Measurements from ENCODE around the gene CYYR1. TPM values are rescaled to one million over a fixed set of nuclear protein-coding genes. Genes with fewer than 3 reads are reported as not detected.
"Not testable (repeated sequence)": the region's sequence is repeated elsewhere in the genome, so short reads cannot be mapped to it uniquely, and the experiment has no call there.

The CYYR1 gene
- total RNA-seq, 3 donors from 2014 or later, result 0.08 to 0.18 TPM; not detected in 1

- ATAC-seq (no peak), DNase-seq (no peak)
- no peak overlapping the region for H3K4me3 Mint-ChIP-seq
- H3K36me3 Mint-ChIP-seq (ENCODE audit: insufficient read depth), result no peaks in the 10 kb centered on the region
- no peaks in the 10 kb centered on the region for H3K4me1 Mint-ChIP-seq (ENCODE audit: low read depth)
- H3K9me3 Mint-ChIP-seq, result no peaks in the 10 kb centered on the region
- no peaks in the 10 kb centered on the region for H3K27me3 Mint-ChIP-seq (ENCODE audit: low read depth)
Observed at GRCh38 chr21:26490771-26491170, 82.3 kb downstream of the CYYR1 start.

- no peak for ATAC-seq
Observed at GRCh38 chr21:26489781-26490180, 83.3 kb downstream of the CYYR1 start.

GRCh38 chr21:26487981-26488480, 85.1 kb downstream of the CYYR1 start:
- no peak for DNase-seq
- no peaks in the 10 kb centered on the region for H3K4me1 Mint-ChIP-seq (ENCODE audit: low read depth)
- no peak overlapping the region for H3K4me3 Mint-ChIP-seq
- no peaks in the 10 kb centered on the region for H3K27me3 Mint-ChIP-seq (ENCODE audit: low read depth)
- no peak for ATAC-seq
- H3K9me3 Mint-ChIP-seq, result no peaks in the 10 kb centered on the region
- no peaks in the 10 kb centered on the region for H3K36me3 Mint-ChIP-seq (ENCODE audit: insufficient read depth)

More at GRCh38 chr21:26489781-26490180, 83.3 kb downstream of the CYYR1 start:
- DNase-seq, result no peak
- no peaks in the 10 kb centered on the region for H3K36me3 Mint-ChIP-seq (ENCODE audit: insufficient read depth)
- H3K4me1 Mint-ChIP-seq (ENCODE audit: low read depth), result no peaks in the 10 kb centered on the region
- H3K27me3 Mint-ChIP-seq (ENCODE audit: low read depth), result no peaks in the 10 kb centered on the region
- H3K9me3 Mint-ChIP-seq, result no peaks in the 10 kb centered on the region
- no peak overlapping the region for H3K4me3 Mint-ChIP-seq

GRCh38 chr21:26473471-26473870, 99.6 kb downstream of the CYYR1 start:
- no peaks in the 10 kb centered on the region for H3K9me3 Mint-ChIP-seq
- ATAC-seq (peak in 1 of 2 donors; percentile 55), DNase-seq (no peak)
- no peaks in the 10 kb centered on the region for H3K27me3 Mint-ChIP-seq (ENCODE audit: low read depth)
- no peaks in the 10 kb centered on the region for H3K4me1 Mint-ChIP-seq (ENCODE audit: low read depth)
- H3K4me3 Mint-ChIP-seq, result no peak overlapping the region
- H3K36me3 Mint-ChIP-seq (ENCODE audit: insufficient read depth), result no peaks in the 10 kb centered on the region

- DNase-seq (no peak), ATAC-seq (no peak)
- no peaks in the 10 kb centered on the region for H3K4me1 Mint-ChIP-seq (ENCODE audit: low read depth)
- H3K36me3 Mint-ChIP-seq (ENCODE audit: insufficient read depth), result no peaks in the 10 kb centered on the region
- H3K9me3 Mint-ChIP-seq, result no peaks in the 10 kb centered on the region
- no peak overlapping the region for H3K4me3 Mint-ChIP-seq
- H3K27me3 Mint-ChIP-seq (ENCODE audit: low read depth), result no peaks in the 10 kb centered on the region
Observed at GRCh38 chr21:26471099-26471471, 102.0 kb downstream of the CYYR1 start.

- Mint-ChIP-seq H3K9me3 (no peaks in the 10 kb centered on the region), H3K4me3 (no peak overlapping the region), H3K36me3 (ENCODE audit: insufficient read depth) (no peaks in the 10 kb centered on the region), H3K27me3 (ENCODE audit: low read depth) (no peaks in the 10 kb centered on the region), H3K4me1 (ENCODE audit: low read depth) (no peaks in the 10 kb centered on the region)
- DNase-seq (no peak), ATAC-seq (no peak)
Observed at GRCh38 chr21:26470351-26471098, 102.6 kb downstream of the CYYR1 start.

- Mint-ChIP-seq H3K36me3 (ENCODE audit: insufficient read depth) (no peaks in the 10 kb centered on the region), H3K4me3 (no peak overlapping the region)
- no peak for ATAC-seq
Observed at GRCh38 chr21:26469789-26470188, 103.3 kb downstream of the CYYR1 start.

GRCh38 chr21:26465916-26466315, 107.2 kb downstream of the CYYR1 start:
- Mint-ChIP-seq H3K36me3 (ENCODE audit: insufficient read depth) (no peaks in the 10 kb centered on the region), H3K4me3 (no peak overlapping the region), H3K27me3 (ENCODE audit: low read depth) (no peaks in the 10 kb centered on the region), H3K4me1 (ENCODE audit: low read depth) (no peaks in the 10 kb centered on the region), H3K9me3 (no peaks in the 10 kb centered on the region)
- DNase-seq (no peak), ATAC-seq (no peak)

More at GRCh38 chr21:26469789-26470188, 103.3 kb downstream of the CYYR1 start:
- no peak for DNase-seq
- no peaks in the 10 kb centered on the region for H3K4me1 Mint-ChIP-seq (ENCODE audit: low read depth)
- H3K27me3 Mint-ChIP-seq (ENCODE audit: low read depth), result no peaks in the 10 kb centered on the region
- no peaks in the 10 kb centered on the region for H3K9me3 Mint-ChIP-seq

GRCh38 chr21:26461500-26461899, 111.6 kb downstream of the CYYR1 start:
- H3K9me3 Mint-ChIP-seq, result peaks cover 6% of the 10 kb centered on the region
- DNase-seq (no peak), ATAC-seq (no peak)
- H3K4me1 Mint-ChIP-seq (ENCODE audit: low read depth), result no peaks in the 10 kb centered on the region
- H3K27me3 Mint-ChIP-seq (ENCODE audit: low read depth), result peaks cover 2% of the 10 kb centered on the region
- no peaks in the 10 kb centered on the region for H3K36me3 Mint-ChIP-seq (ENCODE audit: insufficient read depth)
- no peak overlapping the region for H3K4me3 Mint-ChIP-seq

- peaks cover 2% of the 10 kb centered on the region for H3K27me3 Mint-ChIP-seq (ENCODE audit: low read depth)
- H3K9me3 Mint-ChIP-seq, result peaks cover 6% of the 10 kb centered on the region
- no peak overlapping the region for H3K4me3 Mint-ChIP-seq
- ATAC-seq (no peak), DNase-seq (no peak)
- no peaks in the 10 kb centered on the region for H3K36me3 Mint-ChIP-seq (ENCODE audit: insufficient read depth)
- no peaks in the 10 kb centered on the region for H3K4me1 Mint-ChIP-seq (ENCODE audit: low read depth)
Observed at GRCh38 chr21:26460621-26461020, 112.5 kb downstream of the CYYR1 start.

GRCh38 chr21:26458854-26459253, 114.2 kb downstream of the CYYR1 start:
- not testable (repeated sequence) for H3K9me3 Mint-ChIP-seq; DNase-seq; H3K4me3 Mint-ChIP-seq; ATAC-seq; H3K36me3 Mint-ChIP-seq (ENCODE audit: insufficient read depth); H3K4me1 Mint-ChIP-seq (ENCODE audit: low read depth); H3K27me3 Mint-ChIP-seq (ENCODE audit: low read depth)

- ATAC-seq, result no peak
- H3K36me3 Mint-ChIP-seq (ENCODE audit: insufficient read depth), result no peaks in the 10 kb centered on the region
Observed at GRCh38 chr21:26457817-26458216, 115.3 kb downstream of the CYYR1 start.

GRCh38 chr21:26453267-26453666, 119.8 kb downstream of the CYYR1 start:
- DNase-seq (no peak), ATAC-seq (no peak)
- no peaks in the 10 kb centered on the region for H3K9me3 Mint-ChIP-seq
- H3K27me3 Mint-ChIP-seq (ENCODE audit: low read depth), result no peaks in the 10 kb centered on the region
- no peaks in the 10 kb centered on the region for H3K36me3 Mint-ChIP-seq (ENCODE audit: insufficient read depth)
- H3K4me3 Mint-ChIP-seq, result no peak overlapping the region
- no peaks in the 10 kb centered on the region for H3K4me1 Mint-ChIP-seq (ENCODE audit: low read depth)

More at GRCh38 chr21:26457817-26458216, 115.3 kb downstream of the CYYR1 start:
- peaks cover 6% of the 10 kb centered on the region for H3K9me3 Mint-ChIP-seq
- no peaks in the 10 kb centered on the region for H3K4me1 Mint-ChIP-seq (ENCODE audit: low read depth)
- H3K27me3 Mint-ChIP-seq (ENCODE audit: low read depth), result peaks cover 2% of the 10 kb centered on the region
- no peak for DNase-seq
- H3K4me3 Mint-ChIP-seq, result no peak overlapping the region

- Mint-ChIP-seq H3K4me3 (no peak overlapping the region), H3K36me3 (ENCODE audit: insufficient read depth) (no peaks in the 10 kb centered on the region), H3K4me1 (ENCODE audit: low read depth) (no peaks in the 10 kb centered on the region), H3K27me3 (ENCODE audit: low read depth) (no peaks in the 10 kb centered on the region), H3K9me3 (no peaks in the 10 kb centered on the region)
- peak in 1 of 2 donors; percentile 34 for ATAC-seq
- DNase-seq, result no peak
Observed at GRCh38 chr21:26451081-26451740, 121.9 kb downstream of the CYYR1 start.

GRCh38 chr21:26449161-26449560, 123.9 kb downstream of the CYYR1 start:
- Mint-ChIP-seq H3K4me3 (no peak overlapping the region), H3K9me3 (no peaks in the 10 kb centered on the region), H3K4me1 (ENCODE audit: low read depth) (no peaks in the 10 kb centered on the region), H3K36me3 (ENCODE audit: insufficient read depth) (no peaks in the 10 kb centered on the region), H3K27me3 (ENCODE audit: low read depth) (no peaks in the 10 kb centered on the region)
- DNase-seq (no peak), ATAC-seq (no peak)
